Tibial nerve (tissue), 4 donors: ENCODE results near the gene ZNF438. TPM values are rescaled to one million over a fixed set of nuclear protein-coding genes. Genes with fewer than 3 reads are reported as not detected.

Experiments
- DNase-seq, 2 donors: peaks; one replicate each; pipeline ENCODE4 v3.0.0-alpha.2; 2019; ENCODE audit warnings: low spot score in 2 of 2
- H3K27ac ChIP-seq, 4 donors: fragments of 200-600 bp; sonication (generic) in 3 of 4; one replicate each; pipeline ENCODE4 v1.5.1; 2017 to 2019; ENCODE audit warnings: mild to moderate bottlenecking in 1 of 4
- H3K27me3 ChIP-seq, 2 donors: fragments of 200-600 bp; sonication (generic) in 1 of 2; one replicate each; pipeline versions ENCODE4 v1.5.1 to v1.6.0; 2017 to 2019
- H3K36me3 ChIP-seq, 3 donors: fragments of 200-600 bp; sonication (generic); one replicate each; pipeline ENCODE4 v1.5.1; 2018 to 2019
- H3K4me1 ChIP-seq, 4 donors: fragments of 200-600 bp; sonication (generic) in 3 of 4; one replicate each; pipeline ENCODE4 v1.5.1; 2017 to 2019
- H3K4me3 ChIP-seq, 4 donors: fragments of 200-600 bp; sonication (generic) in 3 of 4; one replicate each; pipeline ENCODE4 v1.5.1; 2017 to 2019; ENCODE audit warnings: mild to moderate bottlenecking in 1 of 4, moderate library complexity in 1 of 4
- H3K9me3 ChIP-seq, 4 donors: fragments of 200-600 bp; sonication (generic) in 3 of 4; one replicate each; pipeline ENCODE4 v1.5.1; 2017 to 2019
- CTCF ChIP-seq, 5 experiments: fragments of 200-600 bp in 3 of 5; fragments of 450-650 bp in 2 of 5; sonication (generic) in 3 of 5; IDR thresholded peaks; one replicate each; pipeline ENCODE4 v1.5.1; 2016 to 2019; ENCODE audit warnings: antibody characterized with exemption in 5 of 5, mild to moderate bottlenecking in 3 of 5, moderate library complexity in 2 of 5
- EP300 ChIP-seq, 2 donors: sonication (generic); formaldehyde crosslinking; IDR thresholded peaks; one replicate each; pipeline ENCODE4 v1.6.1; 2017; ENCODE audit warnings: antibody characterized with exemption in 2 of 2, mild to moderate bottlenecking in 1 of 2
- POLR2A ChIP-seq, 2 donors: fragments of 450-650 bp; IDR thresholded peaks; one replicate each; pipeline ENCODE4 v1.6.1; 2017; ENCODE audit warnings: antibody characterized with exemption in 2 of 2, mild to moderate bottlenecking in 2 of 2, moderate library complexity in 2 of 2
- WGBS, 2 donors: methylation state at CpG; one replicate each; pipeline ENCODE4 v1.1.5; 2018; 5-methylcytosine and 5-hydroxymethylcytosine counted together
- total RNA-seq, 4 donors: library from RNA; depleted of rRNA; stranded (reverse); fragments of >200 nt; gene quantifications; one replicate each; pipeline ENCODE4 v1.1.0, GENCODE V29; 2016

ZNF438 gene
- total RNA-seq, 4 donors from 2014 or later, result 10.8 to 26.5 (median 19.7) TPM

GRCh38 chr10:30831426-30831825 lies 200.2 kb downstream of the ZNF438 start:
- WGBS, 2 donors, result 73 to 75% methylated on average over 5 of the region's 5 CpGs

GRCh38 chr10:30830315-30831230 lies 201.1 kb downstream of the ZNF438 start:
- no peak for DNase-seq
- no peak for TF ChIP-seq CTCF (IDR thresholded peaks at IDR 0.05)
- TF ChIP-seq POLR2A (IDR thresholded peaks at IDR 0.05), result no peak
- no peak for TF ChIP-seq EP300 (IDR thresholded peaks at IDR 0.05)
- H3K27me3 ChIP-seq, result no peaks in the 10 kb centered on the region
- peaks cover 0 to 3% (median 0%) of the 10 kb centered on the region in 4 donors for H3K9me3 ChIP-seq
- WGBS, 2 donors, result 81 to 84% methylated on average over 14 of the region's 14 CpGs
- H3K36me3 ChIP-seq, result peaks cover 0 to 18% (median 0%) of the 10 kb centered on the region in 3 donors
- peaks cover 0 to 29% (median 4%) of the 10 kb centered on the region in 4 donors for H3K4me1 ChIP-seq
- no peak overlapping the region for H3K4me3 ChIP-seq
- H3K27ac ChIP-seq, result peak overlapping the region in 1 of 4 donors; percentile 7

More at GRCh38 chr10:30831426-30831825, 200.2 kb downstream of the ZNF438 start:
- no peak overlapping the region for H3K4me3 ChIP-seq
- no peak for TF ChIP-seq CTCF (IDR thresholded peaks at IDR 0.05)
- peak in 1 of 2 donors; percentile 35 for TF ChIP-seq EP300 (IDR thresholded peaks at IDR 0.05)
- H3K36me3 ChIP-seq, result peaks cover 0 to 18% (median 0%) of the 10 kb centered on the region in 3 donors
- DNase-seq, result no peak
- peak overlapping the region in 1 of 4 donors; percentile 7 for H3K27ac ChIP-seq
- H3K9me3 ChIP-seq, result peaks cover 0 to 3% (median 0%) of the 10 kb centered on the region in 4 donors
- peaks cover 0 to 29% (median 4%) of the 10 kb centered on the region in 4 donors for H3K4me1 ChIP-seq
- no peaks in the 10 kb centered on the region for H3K27me3 ChIP-seq

- H3K36me3 ChIP-seq, result peaks cover 0 to 13% (median 0%) of the 10 kb centered on the region in 3 donors
- H3K4me3 ChIP-seq, result no peak overlapping the region
- no peak for DNase-seq
- no peaks in the 10 kb centered on the region for H3K27me3 ChIP-seq
- TF ChIP-seq EP300 (IDR thresholded peaks at IDR 0.05) (no peak), POLR2A (IDR thresholded peaks at IDR 0.05) (no peak), CTCF (IDR thresholded peaks at IDR 0.05) (no peak)
- H3K27ac ChIP-seq, result no peak overlapping the region
- peaks cover 0 to 3% (median 0%) of the 10 kb centered on the region in 4 donors for H3K9me3 ChIP-seq
- peaks cover 0 to 23% (median 4%) of the 10 kb centered on the region in 4 donors for H3K4me1 ChIP-seq
- 51 to 52% methylated on average over 3 of the region's 3 CpGs for WGBS, 2 donors
Measured at GRCh38 chr10:30829901-30830300, 201.8 kb downstream of the ZNF438 start.

GRCh38 chr10:30828680-30829079 lies 203.0 kb downstream of the ZNF438 start:
- H3K4me1 ChIP-seq, result peaks cover 0 to 21% (median 4%) of the 10 kb centered on the region in 4 donors
- H3K9me3 ChIP-seq, result peaks cover 0 to 3% (median 0%) of the 10 kb centered on the region in 4 donors
- no peak for DNase-seq
- H3K27ac ChIP-seq, result no peak overlapping the region
- H3K4me3 ChIP-seq, result no peak overlapping the region
- no peaks in the 10 kb centered on the region for H3K27me3 ChIP-seq
- 70 to 77% methylated on average over 4 of the region's 4 CpGs for WGBS, 2 donors
- TF ChIP-seq CTCF (IDR thresholded peaks at IDR 0.05), result no peak
- no peak for TF ChIP-seq POLR2A (IDR thresholded peaks at IDR 0.05)
- no peak for TF ChIP-seq EP300 (IDR thresholded peaks at IDR 0.05)
- H3K36me3 ChIP-seq, result peaks cover 0 to 10% (median 0%) of the 10 kb centered on the region in 3 donors

GRCh38 chr10:30828164-30828563 lies 203.5 kb downstream of the ZNF438 start:
- no peaks in the 10 kb centered on the region for H3K27me3 ChIP-seq
- H3K36me3 ChIP-seq, result peaks cover 0 to 5% (median 0%) of the 10 kb centered on the region in 3 donors
- no peak overlapping the region for H3K4me3 ChIP-seq
- TF ChIP-seq POLR2A (IDR thresholded peaks at IDR 0.05) (no peak), CTCF (IDR thresholded peaks at IDR 0.05) (no peak), EP300 (IDR thresholded peaks at IDR 0.05) (no peak)
- H3K27ac ChIP-seq, result no peak overlapping the region
- DNase-seq, result no peak
- H3K9me3 ChIP-seq, result peaks cover 0 to 3% (median 0%) of the 10 kb centered on the region in 4 donors
- 47 to 63% methylated on average over 10 of the region's 10 CpGs for WGBS, 2 donors
- H3K4me1 ChIP-seq, result peaks cover 0 to 21% (median 4%) of the 10 kb centered on the region in 4 donors
